Endothelial cell of umbilical vein (primary cell): ENCODE data around the gene PRLR. TPM values are rescaled to one million over a fixed set of nuclear protein-coding genes. Genes with fewer than 3 reads are reported as not detected.

Experiments
- BruUV-seq: library from RNA; stranded (reverse); fragments of 400-500 nt; replicated peaks from 2 replicates; lab custom pipeline; 2021; lab: Mats Ljungman, UMichigan
- CTCF ChIA-PET: fragments of 300-600, 350-600 bp; sonication (Branson Sonifier 250); formaldehyde crosslinking; loops from one replicate; lab custom pipeline; 2021; ENCODE audit warnings: antibody characterized with exemption, inconsistent platforms; lab: Charles Lee
- POLR2A ChIA-PET: fragments of 300-600, 350-600 bp; sonication (Branson Sonifier 250); formaldehyde crosslinking; loops from one replicate; lab custom pipeline; 2021; ENCODE audit warnings: antibody characterized with exemption, inconsistent platforms; lab: Charles Lee
- DNase-seq: peaks from one replicate; pipeline ENCODE4 v3.0.0-alpha.2; 2011; ENCODE audit warnings: low read depth, low spot score
- FAIRE-seq: peaks from 2 replicates; lab custom pipeline; 2011; peaks lifted over from hg19 to GRCh38; lab: Jason Lieb, UNC
- H2AFZ ChIP-seq: 2 replicates; pipeline ENCODE4 v1.6.0; 2012; ENCODE audit warnings: low read depth, low read length, control low read depth, inconsistent platforms
- H3K27ac ChIP-seq: 2 replicates; pipeline ENCODE4 v1.5.1; 2011; ENCODE audit warnings: low read depth, mild to moderate bottlenecking, control low read depth, low read length, moderate library complexity; ENCODE audit not compliant: insufficient read depth
- H3K27me3 ChIP-seq, 2 experiments: 2 replicates each; pipeline versions ENCODE4 v1.6.0 to v1.6.1; 2011; ENCODE audit warnings: low read length in 2 of 2, mixed read lengths in 1 of 2; ENCODE audit not compliant: control insufficient read depth in 2 of 2, insufficient read depth in 2 of 2
- H3K36me3 ChIP-seq, 2 experiments: 2 replicates in 1 of 2; 3 replicates in 1 of 2; pipeline ENCODE4 v1.5.1; 2011; ENCODE audit warnings: low read length in 2 of 2, mild to moderate bottlenecking in 1 of 2, moderate library complexity in 1 of 2; ENCODE audit not compliant: control insufficient read depth in 2 of 2, insufficient read depth in 2 of 2; ENCODE audit errors: extremely low read depth in 1 of 2
- H3K4me1 ChIP-seq: 3 replicates; pipeline ENCODE4 v1.5.1; 2011; ENCODE audit warnings: mild to moderate bottlenecking, low read length; ENCODE audit not compliant: control insufficient read depth, insufficient read depth; ENCODE audit errors: extremely low read depth
- H3K4me2 ChIP-seq: 2 replicates; pipeline ENCODE4 v1.6.1; 2011; ENCODE audit warnings: low read length, control low read depth, mixed read lengths; ENCODE audit not compliant: insufficient read depth
- H3K4me3 ChIP-seq, 3 experiments: fragments of 200-600 bp in 1 of 3; sonication (generic), shearing (Covaris generic) in 1 of 3; replicated peaks in 1 of 3; 2 replicates each; pipeline ENCODE4 v1.5.1; 2011 to 2016; ENCODE audit warnings: control low read depth in 3 of 3, low read length in 3 of 3, mild to moderate bottlenecking in 2 of 3, inconsistent platforms in 1 of 3, low read depth in 1 of 3, moderate library complexity in 1 of 3; ENCODE audit not compliant: insufficient read depth in 1 of 3
- H3K79me2 ChIP-seq: 2 replicates; pipeline ENCODE4 v1.6.0; 2012; ENCODE audit warnings: low read length, inconsistent platforms; ENCODE audit not compliant: control insufficient read depth, insufficient read depth
- H3K9ac ChIP-seq: replicated peaks from 2 replicates; pipeline ENCODE3; 2011; ENCODE audit warnings: low read length, control low read depth; ENCODE audit not compliant: insufficient read depth; ENCODE audit errors: extremely low read depth
- H3K9me1 ChIP-seq: replicated peaks from 3 replicates; pipeline ENCODE4 v1.6.0; 2011; ENCODE audit warnings: mild to moderate bottlenecking, low read length; ENCODE audit not compliant: control insufficient read depth, insufficient read depth; ENCODE audit errors: extremely low read depth
- H3K9me3 ChIP-seq: replicated peaks from 2 replicates; pipeline ENCODE4 v1.5.1; 2012; ENCODE audit warnings: low read length, inconsistent platforms; ENCODE audit not compliant: control insufficient read depth, insufficient read depth
- H4K20me1 ChIP-seq: replicated peaks from 2 replicates; pipeline ENCODE3; 2011; ENCODE audit warnings: mild to moderate bottlenecking, low read length; ENCODE audit not compliant: control insufficient read depth, insufficient read depth; ENCODE audit errors: extremely low read depth
- EZH2 ChIP-seq: IDR thresholded peaks from 2 replicates; pipeline ENCODE4 v1.6.1; 2012; ENCODE audit warnings: borderline replicate concordance, low read depth, mild to moderate bottlenecking, moderate library complexity, low read length, inconsistent platforms; ENCODE audit not compliant: severe bottlenecking
- FOS ChIP-seq: IDR thresholded peaks from 2 replicates; pipeline ENCODE4 v1.6.1; 2011; ENCODE audit warnings: mild to moderate bottlenecking, low read length, moderate library complexity, borderline replicate concordance; ENCODE audit not compliant: insufficient read depth
- GATA2 ChIP-seq: IDR thresholded peaks from 2 replicates; pipeline ENCODE4 v1.7.0; 2011; ENCODE audit warnings: low read depth, mild to moderate bottlenecking, moderate library complexity, mixed read lengths, low read length; ENCODE audit not compliant: insufficient read length, insufficient read depth
- JUN ChIP-seq: IDR thresholded peaks from 2 replicates; pipeline ENCODE4 v1.6.1; 2011; ENCODE audit warnings: borderline replicate concordance, low read depth; ENCODE audit not compliant: insufficient read length, insufficient read depth
- MYC ChIP-seq: IDR thresholded peaks from one replicate; pipeline ENCODE4 v1.6.1; 2011; ENCODE audit warnings: mild to moderate bottlenecking, low read depth, low read length
- POLR2A ChIP-seq: IDR thresholded peaks from 2 replicates; pipeline ENCODE4 v1.6.1; 2012; ENCODE audit warnings: low read depth, mild to moderate bottlenecking, control low read depth, low read length
- POLR2AphosphoS5 ChIP-seq: IDR thresholded peaks from 2 replicates; pipeline ENCODE4 v1.6.1; 2012; ENCODE audit warnings: low read depth, mild to moderate bottlenecking, control low read depth, low read length, moderate library complexity; ENCODE audit not compliant: insufficient read depth
- dilution Hi-C: fragments of 300-500 bp; cut with MboI; formaldehyde crosslinking; loops from one replicate; pipeline ENCODE4 v1.15.0; 2019; ENCODE audit warnings: low sequenced_read_pairs; ENCODE audit not compliant: extremely low pct_ligation_motif_present
- intact Hi-C: fragments of 100-400 bp; cut with micrococcal nuclease; formaldehyde crosslinking; loops from one replicate; pipeline ENCODE4 v1.10.0; 2022
- polyA plus RNA-seq, 4 experiments: library from polyadenylated mRNA; depleted of rRNA in 3 of 4; stranded (reverse) in 3 of 4; unstranded in 1 of 4; fragments of >200 nt; gene quantifications; 2 replicates each; pipeline versions ENCODE4 v1.2.1 to v1.2.3, GENCODE V29; 2011 to 2012; ENCODE audit warnings: missing spikeins in 1 of 4
- total RNA-seq: library from RNA; stranded (reverse); gene quantifications from 2 replicates; pipeline ENCODE4 v1.2.3, GENCODE V29; 2021
- TF ChIP-seq, protein P1 (sequence below), 2 donors: IDR thresholded peaks; 1 replicate in 1 of 2; 2 replicates in 1 of 2; pipeline ENCODE4 v1.5.1; 2011; ENCODE audit warnings: low read length in 2 of 2, mild to moderate bottlenecking in 2 of 2, moderate library complexity in 2 of 2, control low read depth in 1 of 2, inconsistent platforms in 1 of 2, low read depth in 1 of 2; ENCODE audit not compliant: insufficient read depth in 1 of 2; ENCODE audit errors: extremely low read depth in 1 of 2
- TF ChIP-seq, protein P2 (sequence below): IDR thresholded peaks from 2 replicates; pipeline ENCODE4 v1.6.1; 2011; ENCODE audit not compliant: insufficient read depth, insufficient read length

The PRLR gene
- total and polyA plus RNA-seq, 2 donors (not counting 3 experiments of a cell fraction or from before 2014, with no cell fraction given), result not detected

DNA sequence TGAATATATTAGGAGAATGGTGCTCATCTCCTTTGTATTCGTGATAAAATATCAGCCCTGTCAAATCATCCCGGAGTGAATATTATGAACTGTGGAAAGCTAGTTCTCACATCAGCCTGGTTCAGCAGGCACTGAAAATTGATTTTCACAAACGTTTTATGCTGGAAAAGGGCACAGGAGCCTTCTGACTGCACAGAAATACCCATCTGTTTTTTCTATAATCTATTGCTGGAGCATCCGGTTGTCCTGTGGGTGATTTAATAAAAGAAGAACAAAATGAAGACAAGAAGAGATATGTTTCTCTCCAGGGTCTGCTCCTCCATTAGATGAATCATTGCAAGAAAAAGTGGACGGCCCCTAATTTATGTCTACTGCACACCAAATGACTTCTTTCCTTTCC lies 85.3 kb downstream of the PRLR start:
- Histone ChIP-seq H3K4me1 (no peaks in the 10 kb centered on the region), H3K4me3 (no peak overlapping the region), H3K9ac (no peak overlapping the region), H3K9me1 (no peaks in the 10 kb centered on the region), H3K9me3 (no peaks in the 10 kb centered on the region), H2AFZ (no peak overlapping the region), H4K20me1 (no peaks in the 10 kb centered on the region), H3K27me3 (no peaks in the 10 kb centered on the region), H3K27ac (no peak overlapping the region), H3K4me2 (no peak overlapping the region), H3K79me2 (no peaks in the 10 kb centered on the region), H3K36me3 (no peaks in the 10 kb centered on the region)
- intact Hi-C loops, result no loop called here
- CTCF ChIA-PET, result no interaction called here
- DNase-seq (no peak), FAIRE-seq (no peak)
- POLR2A ChIA-PET, result no interaction called here
- TF ChIP-seq FOS, result no peak
- TF ChIP-seq MYC, result no peak
- no peak for TF ChIP-seq POLR2A
- no peak for TF ChIP-seq JUN
- no peak for TF ChIP-seq GATA2
- TF ChIP-seq, protein P1, sequence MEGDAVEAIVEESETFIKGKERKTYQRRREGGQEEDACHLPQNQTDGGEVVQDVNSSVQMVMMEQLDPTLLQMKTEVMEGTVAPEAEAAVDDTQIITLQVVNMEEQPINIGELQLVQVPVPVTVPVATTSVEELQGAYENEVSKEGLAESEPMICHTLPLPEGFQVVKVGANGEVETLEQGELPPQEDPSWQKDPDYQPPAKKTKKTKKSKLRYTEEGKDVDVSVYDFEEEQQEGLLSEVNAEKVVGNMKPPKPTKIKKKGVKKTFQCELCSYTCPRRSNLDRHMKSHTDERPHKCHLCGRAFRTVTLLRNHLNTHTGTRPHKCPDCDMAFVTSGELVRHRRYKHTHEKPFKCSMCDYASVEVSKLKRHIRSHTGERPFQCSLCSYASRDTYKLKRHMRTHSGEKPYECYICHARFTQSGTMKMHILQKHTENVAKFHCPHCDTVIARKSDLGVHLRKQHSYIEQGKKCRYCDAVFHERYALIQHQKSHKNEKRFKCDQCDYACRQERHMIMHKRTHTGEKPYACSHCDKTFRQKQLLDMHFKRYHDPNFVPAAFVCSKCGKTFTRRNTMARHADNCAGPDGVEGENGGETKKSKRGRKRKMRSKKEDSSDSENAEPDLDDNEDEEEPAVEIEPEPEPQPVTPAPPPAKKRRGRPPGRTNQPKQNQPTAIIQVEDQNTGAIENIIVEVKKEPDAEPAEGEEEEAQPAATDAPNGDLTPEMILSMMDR (IDR thresholded peaks at IDR 0.05; ENCODE audit: extremely low read depth in 1 of 2, insufficient read depth in 1 of 2, low read depth in 1 of 2, low read length in 2 of 2), result no peak
- TF ChIP-seq, protein P2, sequence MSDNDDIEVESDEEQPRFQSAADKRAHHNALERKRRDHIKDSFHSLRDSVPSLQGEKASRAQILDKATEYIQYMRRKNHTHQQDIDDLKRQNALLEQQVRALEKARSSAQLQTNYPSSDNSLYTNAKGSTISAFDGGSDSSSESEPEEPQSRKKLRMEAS, result no peak
- TF ChIP-seq EZH2, result no peak
- TF ChIP-seq POLR2AphosphoS5, result no peak
- dilution Hi-C loops, result no loop called here
- BruUV-seq, result no TSS peak
